ENCODE measurements around the gene CAPN13. TPM values are rescaled to one million over a fixed set of nuclear protein-coding genes. Genes with fewer than 3 reads are reported as not detected.
A peak's percentile ranks its signal among the peaks of the same experiment; 100 is the strongest.

The CAPN13 gene
- total RNA-seq, 1 experiment from 2014 or later: not detected

DNA sequence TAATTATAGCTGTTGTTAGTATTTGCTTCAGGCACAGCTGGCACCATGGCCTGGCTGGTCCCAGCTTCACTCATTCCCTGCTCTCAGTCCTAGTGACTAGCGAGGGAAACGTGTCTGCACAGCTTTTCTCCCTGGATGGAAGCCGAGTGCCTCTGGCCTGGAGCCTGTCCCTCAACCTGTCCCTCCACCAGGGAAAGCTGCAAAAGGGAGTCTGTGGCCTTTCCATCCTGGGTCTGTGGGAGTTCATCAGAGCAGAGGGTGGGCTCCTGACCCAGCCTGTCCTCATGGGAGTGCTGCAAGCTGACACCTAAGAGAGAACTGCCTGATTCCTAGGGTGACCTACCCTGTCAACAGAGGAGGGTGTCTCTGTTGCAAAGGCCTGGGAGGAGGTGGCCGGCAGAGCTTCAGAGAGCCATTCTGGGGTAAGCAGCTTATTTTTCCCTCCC, 118.3 kb downstream of the CAPN13 start:
- H3K4me3 ChIP-seq (ENCODE audit: low read length): no peak overlapping the region
- H3K79me2 ChIP-seq (ENCODE audit: low read length): no peaks in the 10 kb centered on the region
- no peaks in the 10 kb centered on the region for H3K4me1 ChIP-seq (ENCODE audit: low read length)
- H3K9me2 ChIP-seq (replicated peaks; ENCODE audit: insufficient read depth, low read length): no peaks in the 10 kb centered on the region
- H3K9ac ChIP-seq (ENCODE audit: low read length): no peak overlapping the region
- no peak overlapping the region for H3K4me2 ChIP-seq (ENCODE audit: low read depth, low read length, poor library complexity, severe bottlenecking)
- H4K20me1 ChIP-seq (ENCODE audit: insufficient read depth, low read depth, low read length): no peaks in the 10 kb centered on the region
- H3K27ac ChIP-seq (ENCODE audit: low read length): no peak overlapping the region
- no peaks in the 10 kb centered on the region for H3K9me3 ChIP-seq (ENCODE audit: low read length)
- H3K27me3 ChIP-seq (ENCODE audit: low read length): no peaks in the 10 kb centered on the region
- H3K36me3 ChIP-seq (ENCODE audit: insufficient read depth, low read length): no peaks in the 10 kb centered on the region
- no peak overlapping the region for H2AFZ ChIP-seq (ENCODE audit: low read length)
- no peak for DNase-seq

GRCh38 chr2:30686669-30687068, 120.6 kb downstream of the CAPN13 start:
- DNase-seq: no peak
- no peaks in the 10 kb centered on the region for H3K79me2 ChIP-seq (ENCODE audit: low read length)

GRCh38 chr2:30686000-30686399, 121.2 kb downstream of the CAPN13 start:
- Histone ChIP-seq H3K36me3 (ENCODE audit: insufficient read depth, low read length) (no peaks in the 10 kb centered on the region), H3K4me3 (ENCODE audit: low read length) (no peak overlapping the region), H3K9me2 (replicated peaks; ENCODE audit: insufficient read depth, low read length) (no peaks in the 10 kb centered on the region), H3K27me3 (ENCODE audit: low read length) (no peaks in the 10 kb centered on the region), H4K20me1 (ENCODE audit: insufficient read depth, low read depth, low read length) (no peaks in the 10 kb centered on the region), H3K9ac (ENCODE audit: low read length) (no peak overlapping the region), H3K4me1 (ENCODE audit: low read length) (peaks cover 9% of the 10 kb centered on the region; the same call in 1 of the 2 replicates), H3K4me2 (ENCODE audit: low read depth, low read length, poor library complexity, severe bottlenecking) (no peak overlapping the region), H3K9me3 (ENCODE audit: low read length) (no peaks in the 10 kb centered on the region), H3K27ac (ENCODE audit: low read length) (no peak overlapping the region), H3K79me2 (ENCODE audit: low read length) (no peaks in the 10 kb centered on the region), H2AFZ (ENCODE audit: low read length) (no peak overlapping the region)
- DNase-seq: peak; percentile 57

More at GRCh38 chr2:30686669-30687068, 120.6 kb downstream of the CAPN13 start:
- no peaks in the 10 kb centered on the region for H3K9me2 ChIP-seq (replicated peaks; ENCODE audit: insufficient read depth, low read length)
- H3K4me3 ChIP-seq (ENCODE audit: low read length): no peak overlapping the region
- no peak overlapping the region for H3K4me2 ChIP-seq (ENCODE audit: low read depth, low read length, poor library complexity, severe bottlenecking)
- H3K27me3 ChIP-seq (ENCODE audit: low read length): no peaks in the 10 kb centered on the region
- no peak overlapping the region for H3K27ac ChIP-seq (ENCODE audit: low read length)
- H3K36me3 ChIP-seq (ENCODE audit: insufficient read depth, low read length): no peaks in the 10 kb centered on the region
- no peak overlapping the region for H2AFZ ChIP-seq (ENCODE audit: low read length)
- H4K20me1 ChIP-seq (ENCODE audit: insufficient read depth, low read depth, low read length): no peaks in the 10 kb centered on the region
- H3K4me1 ChIP-seq (ENCODE audit: low read length): peaks cover 9% of the 10 kb centered on the region; the same call in 1 of the 2 replicates
- no peak overlapping the region for H3K9ac ChIP-seq (ENCODE audit: low read length)
- no peaks in the 10 kb centered on the region for H3K9me3 ChIP-seq (ENCODE audit: low read length)

GRCh38 chr2:30684996-30685395, 122.2 kb downstream of the CAPN13 start:
- H3K4me1 ChIP-seq (ENCODE audit: low read length): peaks cover 9% of the 10 kb centered on the region; the same call in 1 of the 2 replicates
- H2AFZ ChIP-seq (ENCODE audit: low read length): no peak overlapping the region
- no peak overlapping the region for H3K4me3 ChIP-seq (ENCODE audit: low read length)
- no peak for DNase-seq
- H3K9me2 ChIP-seq (replicated peaks; ENCODE audit: insufficient read depth, low read length): no peaks in the 10 kb centered on the region
- H3K36me3 ChIP-seq (ENCODE audit: insufficient read depth, low read length): no peaks in the 10 kb centered on the region
- H3K4me2 ChIP-seq (ENCODE audit: low read depth, low read length, poor library complexity, severe bottlenecking): no peak overlapping the region
- no peak overlapping the region for H3K9ac ChIP-seq (ENCODE audit: low read length)
- H3K27ac ChIP-seq (ENCODE audit: low read length): no peak overlapping the region
- H3K9me3 ChIP-seq (ENCODE audit: low read length): no peaks in the 10 kb centered on the region
- no peaks in the 10 kb centered on the region for H3K27me3 ChIP-seq (ENCODE audit: low read length)
- no peaks in the 10 kb centered on the region for H3K79me2 ChIP-seq (ENCODE audit: low read length)
- H4K20me1 ChIP-seq (ENCODE audit: insufficient read depth, low read depth, low read length): no peaks in the 10 kb centered on the region

DNA sequence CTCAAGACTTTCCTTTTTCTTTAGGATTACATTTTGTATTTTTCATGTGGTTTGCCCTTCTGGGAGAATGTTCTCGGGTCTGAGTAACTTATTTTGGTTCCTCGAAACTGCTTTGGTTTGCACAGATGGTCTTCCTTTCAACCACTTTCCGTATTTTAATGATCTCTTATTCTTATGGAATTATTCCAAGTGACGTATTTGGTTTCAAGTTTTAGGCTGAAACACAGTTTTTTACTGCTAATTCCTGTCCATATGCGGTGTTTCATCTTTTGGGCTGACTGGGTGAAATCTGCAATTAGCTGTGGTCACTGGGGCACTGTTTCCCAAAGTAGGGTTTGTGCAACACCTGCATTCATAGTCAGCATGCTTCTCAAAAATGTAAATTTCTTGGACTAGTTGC, 122.7 kb downstream of the CAPN13 start:
- DNase-seq: no peak
- Histone ChIP-seq H4K20me1 (ENCODE audit: insufficient read depth, low read depth, low read length) (no peaks in the 10 kb centered on the region), H3K36me3 (ENCODE audit: insufficient read depth, low read length) (no peaks in the 10 kb centered on the region), H3K79me2 (ENCODE audit: low read length) (no peaks in the 10 kb centered on the region), H2AFZ (ENCODE audit: low read length) (no peak overlapping the region), H3K4me1 (ENCODE audit: low read length) (peaks cover 9% of the 10 kb centered on the region; the same call in 1 of the 2 replicates), H3K9ac (ENCODE audit: low read length) (no peak overlapping the region), H3K4me3 (ENCODE audit: low read length) (no peak overlapping the region), H3K27me3 (ENCODE audit: low read length) (no peaks in the 10 kb centered on the region), H3K27ac (ENCODE audit: low read length) (no peak overlapping the region), H3K4me2 (ENCODE audit: low read depth, low read length, poor library complexity, severe bottlenecking) (no peak overlapping the region), H3K9me3 (ENCODE audit: low read length) (no peaks in the 10 kb centered on the region), H3K9me2 (replicated peaks; ENCODE audit: insufficient read depth, low read length) (no peaks in the 10 kb centered on the region)

- Histone ChIP-seq H3K9me2 (replicated peaks; ENCODE audit: insufficient read depth, low read length) (no peaks in the 10 kb centered on the region), H4K20me1 (ENCODE audit: insufficient read depth, low read depth, low read length) (no peaks in the 10 kb centered on the region), H3K9me3 (ENCODE audit: low read length) (no peaks in the 10 kb centered on the region), H3K79me2 (ENCODE audit: low read length) (no peaks in the 10 kb centered on the region), H3K36me3 (ENCODE audit: insufficient read depth, low read length) (no peaks in the 10 kb centered on the region), H3K4me1 (ENCODE audit: low read length) (peaks cover 9% of the 10 kb centered on the region; the same call in 1 of the 2 replicates), H2AFZ (ENCODE audit: low read length) (no peak overlapping the region), H3K27ac (ENCODE audit: low read length) (no peak overlapping the region), H3K9ac (ENCODE audit: low read length) (no peak overlapping the region), H3K4me3 (ENCODE audit: low read length) (no peak overlapping the region), H3K4me2 (ENCODE audit: low read depth, low read length, poor library complexity, severe bottlenecking) (no peak overlapping the region), H3K27me3 (ENCODE audit: low read length) (no peaks in the 10 kb centered on the region)
- no peak for DNase-seq
These were observed 123.2 kb downstream of the CAPN13 start for GRCh38 chr2:30684026-30684425.

DNA sequence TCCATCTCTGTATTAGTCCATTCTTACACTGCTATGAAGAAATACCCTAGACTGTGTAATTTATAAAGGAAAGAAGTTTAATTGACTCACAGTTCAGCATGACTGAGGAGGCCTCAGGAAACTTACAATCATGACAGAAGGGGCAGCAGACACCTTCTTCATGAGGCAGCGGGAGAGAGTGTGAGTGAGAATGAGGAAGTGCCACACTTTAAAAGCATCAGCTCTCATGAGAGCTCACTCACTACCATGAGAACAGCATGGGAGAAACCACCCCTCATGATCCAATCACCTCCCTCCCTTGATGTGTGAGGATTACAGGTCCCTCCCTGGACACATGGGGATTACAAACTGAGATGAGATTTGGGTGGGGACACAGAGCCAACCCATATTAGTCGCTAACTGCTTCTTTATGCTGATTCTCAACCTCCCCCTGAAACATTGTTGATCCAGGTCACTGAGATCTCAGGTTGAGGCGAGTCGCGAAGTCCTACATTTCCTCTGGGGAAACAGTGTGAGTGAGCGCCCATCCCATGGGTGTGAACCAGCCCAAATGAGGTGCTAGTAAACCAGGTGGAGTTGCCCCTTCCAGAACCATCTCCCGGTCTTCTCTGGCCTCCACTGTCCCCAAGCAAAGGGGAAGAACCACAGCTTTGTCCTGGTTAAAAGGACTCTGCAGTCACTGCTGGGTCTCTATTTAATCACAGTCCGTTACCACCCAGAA, 123.8 kb downstream of the CAPN13 start:
- H3K4me2 ChIP-seq (ENCODE audit: low read depth, low read length, poor library complexity, severe bottlenecking): no peak overlapping the region
- H3K36me3 ChIP-seq (ENCODE audit: insufficient read depth, low read length): no peaks in the 10 kb centered on the region
- no peaks in the 10 kb centered on the region for H3K27me3 ChIP-seq (ENCODE audit: low read length)
- H3K9me2 ChIP-seq (replicated peaks; ENCODE audit: insufficient read depth, low read length): no peaks in the 10 kb centered on the region
- no peak overlapping the region for H3K27ac ChIP-seq (ENCODE audit: low read length)
- no peaks in the 10 kb centered on the region for H3K9me3 ChIP-seq (ENCODE audit: low read length)
- peak; percentile 76 for DNase-seq
- H2AFZ ChIP-seq (ENCODE audit: low read length): 0 out of 2 replicates have a peak overlapping the region, but pooled peaks have one; percentile 66
- H3K9ac ChIP-seq (ENCODE audit: low read length): 0 out of 2 replicates have a peak overlapping the region, but pooled peaks have one; percentile 15
- H3K79me2 ChIP-seq (ENCODE audit: low read length): no peaks in the 10 kb centered on the region
- H3K4me3 ChIP-seq (ENCODE audit: low read length): no peak overlapping the region
- H4K20me1 ChIP-seq (ENCODE audit: insufficient read depth, low read depth, low read length): no peaks in the 10 kb centered on the region
- H3K4me1 ChIP-seq (ENCODE audit: low read length): peaks cover 9% of the 10 kb centered on the region; the same call in 1 of the 2 replicates

GRCh38 chr2:30681022-30681421, 126.2 kb downstream of the CAPN13 start:
- no peaks in the 10 kb centered on the region for H3K9me3 ChIP-seq (ENCODE audit: low read length)
- no peak overlapping the region for H3K27ac ChIP-seq (ENCODE audit: low read length)
- no peaks in the 10 kb centered on the region for H3K27me3 ChIP-seq (ENCODE audit: low read length)
- no peaks in the 10 kb centered on the region for H3K79me2 ChIP-seq (ENCODE audit: low read length)
- peaks cover 12% of the 10 kb centered on the region for H3K4me1 ChIP-seq (ENCODE audit: low read length)
- H2AFZ ChIP-seq (ENCODE audit: low read length): no peak overlapping the region
- H3K9me2 ChIP-seq (replicated peaks; ENCODE audit: insufficient read depth, low read length): no peaks in the 10 kb centered on the region
- no peaks in the 10 kb centered on the region for H3K36me3 ChIP-seq (ENCODE audit: insufficient read depth, low read length)
- no peak overlapping the region for H3K4me3 ChIP-seq (ENCODE audit: low read length)
- H3K9ac ChIP-seq (ENCODE audit: low read length): no peak overlapping the region
- H4K20me1 ChIP-seq (ENCODE audit: insufficient read depth, low read depth, low read length): no peaks in the 10 kb centered on the region
- DNase-seq: no peak
- no peak overlapping the region for H3K4me2 ChIP-seq (ENCODE audit: low read depth, low read length, poor library complexity, severe bottlenecking)
